ENCODE results near the gene CYP11A1.
"Not testable (repeated sequence)": the region's sequence is repeated elsewhere in the genome, so short reads cannot be mapped to it uniquely, and the experiment has no call there.

Gene CYP11A1

GRCh38 chr15:74373056-74373650 is 5.7 kb upstream of the CYP11A1 start:
- no peak for FAIRE-seq

GRCh38 chr15:74370471-74370870 is 3.0 kb upstream of the CYP11A1 start:
- FAIRE-seq = no peak

- FAIRE-seq = no peak
Observed at GRCh38 chr15:74369756-74370155, 2.3 kb upstream of the CYP11A1 start.

GRCh38 chr15:74369084-74369745 is 1.8 kb upstream of the CYP11A1 start:
- FAIRE-seq = no peak

- no peak for FAIRE-seq
Observed at GRCh38 chr15:74368121-74368520, 675 bp upstream of the CYP11A1 start.

- FAIRE-seq = no peak
Observed at GRCh38 chr15:74365598-74366445, 1.6 kb downstream of the CYP11A1 start.

GRCh38 chr15:74364936-74365597 is 2.4 kb downstream of the CYP11A1 start:
- no peak for FAIRE-seq

GRCh38 chr15:74362482-74362881 is 5.0 kb downstream of the CYP11A1 start:
- FAIRE-seq = no peak

GRCh38 chr15:74360855-74361254 is 6.6 kb downstream of the CYP11A1 start:
- not testable (repeated sequence) for FAIRE-seq

GRCh38 chr15:74359376-74359775 is 8.1 kb downstream of the CYP11A1 start:
- FAIRE-seq = not testable (repeated sequence)

GRCh38 chr15:74357514-74357913 is 9.9 kb downstream of the CYP11A1 start:
- not testable (repeated sequence) for FAIRE-seq

GRCh38 chr15:74356050-74356449 is 11.4 kb downstream of the CYP11A1 start:
- FAIRE-seq = not testable (repeated sequence)

- not testable (repeated sequence) for FAIRE-seq
Observed at GRCh38 chr15:74353992-74354391, 13.5 kb downstream of the CYP11A1 start.

GRCh38 chr15:74352393-74352910 is 15.0 kb downstream of the CYP11A1 start:
- no peak for FAIRE-seq

- FAIRE-seq = no peak
Observed at GRCh38 chr15:74351670-74352069, 15.8 kb downstream of the CYP11A1 start.

- FAIRE-seq = no peak
Observed at GRCh38 chr15:74350295-74351275, 16.9 kb downstream of the CYP11A1 start.

GRCh38 chr15:74349241-74349778 is 18.1 kb downstream of the CYP11A1 start:
- no peak for FAIRE-seq

GRCh38 chr15:74347757-74348250 is 19.6 kb downstream of the CYP11A1 start:
- FAIRE-seq = no peak

- FAIRE-seq = no peak
Observed at GRCh38 chr15:74345051-74345450, 22.4 kb downstream of the CYP11A1 start.

- FAIRE-seq = no peak
Observed at GRCh38 chr15:74343797-74344127, 23.7 kb downstream of the CYP11A1 start.

GRCh38 chr15:74343127-74343796 is 24.2 kb downstream of the CYP11A1 start:
- no peak for FAIRE-seq
